HEK293T (cell line): ENCODE data around the gene CSK.

Experiments
- BHLHE40 ChIP-seq: fragments of 450-650 bp; IDR thresholded peaks from 2 replicates; pipeline ENCODE4 v1.6.1; 2016; ENCODE audit warnings: mild to moderate bottlenecking, moderate library complexity, borderline replicate concordance
- CTBP1 ChIP-seq: fragments of 450-650 bp; IDR thresholded peaks from 2 replicates; pipeline ENCODE4 v1.6.1; 2016; ENCODE audit warnings: borderline replicate concordance
- ELF4 ChIP-seq: fragments of 450-650 bp; IDR thresholded peaks from 2 replicates; pipeline ENCODE4 v1.6.1; 2017; ENCODE audit warnings: antibody characterized with exemption
- FOXA1 ChIP-seq: fragments of 450-650 bp; IDR thresholded peaks from 2 replicates; pipeline ENCODE4 v1.6.1; 2016; ENCODE audit warnings: mild to moderate bottlenecking
- SUZ12 ChIP-seq: fragments of 450-650 bp; IDR thresholded peaks from 2 replicates; pipeline ENCODE4 v1.6.1; 2016; ENCODE audit warnings: mild to moderate bottlenecking

DNA sequence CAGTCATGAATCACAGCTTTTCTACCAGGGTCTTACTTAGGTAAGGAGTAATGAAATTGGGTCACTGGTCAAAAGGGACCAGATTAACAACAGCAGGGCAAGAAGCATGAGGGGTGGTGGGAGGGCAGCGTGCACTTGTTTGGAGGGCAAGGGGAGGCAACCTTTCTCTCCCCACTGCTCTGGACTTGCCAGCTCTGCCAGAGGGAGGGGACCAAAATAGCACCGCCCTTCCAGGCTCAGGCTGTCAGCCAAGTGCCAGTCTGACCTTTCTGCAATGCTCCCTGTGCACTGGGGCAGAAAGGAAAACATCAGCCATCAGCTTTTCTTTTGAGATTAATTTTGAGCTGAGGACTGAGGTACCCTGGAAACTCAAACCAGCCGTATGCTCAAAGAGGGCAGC lies 65.6 kb downstream of the CSK start:
- TF ChIP-seq SUZ12 (no peak), CTBP1 (no peak), FOXA1 (no peak), BHLHE40 (no peak), ELF4 (no peak)
